K562 (cell line): ENCODE results near the gene MKNK2. TPM values are rescaled to one million over a fixed set of nuclear protein-coding genes. Genes with fewer than 3 reads are reported as not detected.

Source experiments
- CHD4 ChIP-seq: fragments of 200-600 bp; sonication (generic); IDR thresholded peaks from 3 replicates; pipeline ENCODE4 v1.6.1; 2012; ENCODE audit warnings: low read depth, mild to moderate bottlenecking, mixed read lengths, low read length, inconsistent platforms; ENCODE audit not compliant: insufficient read depth, insufficient replicate concordance, poor library complexity, severe bottlenecking
- EP400 ChIP-seq: fragments of 450-650 bp; IDR thresholded peaks from 2 replicates; pipeline ENCODE4 v1.6.1; 2017; ENCODE audit warnings: antibody characterized with exemption, mild to moderate bottlenecking, moderate library complexity
- MNT ChIP-seq, 2 experiments: fragments of 450-650 bp; conservative IDR thresholded peaks; 2 replicates each; pipeline ENCODE4 v1.6.1; 2017; ENCODE audit warnings: mild to moderate bottlenecking in 2 of 2, moderate library complexity in 2 of 2
- NR0B1 ChIP-seq: fragments of 450-650 bp; IDR thresholded peaks from one replicate; pipeline ENCODE4 v1.6.1; 2018; ENCODE audit warnings: mild to moderate bottlenecking, moderate library complexity; ENCODE audit not compliant: partially characterized antibody
- SIRT6 ChIP-seq: IDR thresholded peaks from one replicate; pipeline ENCODE4 v1.6.1; 2012; ENCODE audit warnings: low read depth, mild to moderate bottlenecking, control low read depth, inconsistent platforms, low read length, moderate library complexity
- SP2 ChIP-seq: IDR thresholded peaks from 2 replicates; pipeline ENCODE4 v1.6.1; 2011; ENCODE audit warnings: mild to moderate bottlenecking, low read depth, low read length, moderate library complexity; ENCODE audit not compliant: poor library complexity, severe bottlenecking; ENCODE audit errors: extremely low read depth
- TCFL5 ChIP-seq: fragments of 250-450 bp; sonication (Bioruptor Pico); conservative IDR thresholded peaks from 2 replicates; pipeline ENCODE4 v1.6.1; 2021; ENCODE audit warnings: mild to moderate bottlenecking, moderate library complexity, matching md5 sums
- USF1 ChIP-seq: sonication (generic); formaldehyde crosslinking; IDR thresholded peaks from 2 replicates; pipeline ENCODE4 v1.9.0; 2022; ENCODE audit warnings: mild to moderate bottlenecking, missing genetic modification reagents
- ZBTB49 ChIP-seq: sonication (generic); formaldehyde crosslinking; IDR thresholded peaks from 2 replicates; pipeline ENCODE4 v1.8.0; 2022; ENCODE audit warnings: missing genetic modification reagents, mild to moderate bottlenecking, borderline replicate concordance
- ZBTB7A ChIP-seq: IDR thresholded peaks from 2 replicates; pipeline ENCODE4 v1.6.1; 2011; ENCODE audit warnings: low read depth, mild to moderate bottlenecking, low read length, moderate library complexity, borderline replicate concordance; ENCODE audit not compliant: control insufficient read depth
- ZNF274 ChIP-seq: IDR thresholded peaks from 2 replicates; pipeline ENCODE4 v1.6.1; 2011; ENCODE audit warnings: low read depth, mild to moderate bottlenecking, low read length, moderate library complexity, borderline replicate concordance
- ZNF395 ChIP-seq: fragments of 200-800 bp; sonication (Bioruptor generic); IDR thresholded peaks from 2 replicates; pipeline ENCODE4 v1.6.1; 2017; ENCODE audit warnings: missing genetic modification characterization, missing compliant biosample characterization
- ZNF507 ChIP-seq: conservative IDR thresholded peaks from 2 replicates; pipeline ENCODE4 v1.6.1; 2017; ENCODE audit warnings: missing genetic modification characterization, missing compliant biosample characterization
- ZNF609 ChIP-seq: sonication (generic); formaldehyde crosslinking; IDR thresholded peaks from 2 replicates; pipeline ENCODE4 v1.8.1; 2023; ENCODE audit warnings: missing genetic modification reagents, mild to moderate bottlenecking, borderline replicate concordance
- polyA plus RNA-seq, 8 experiments: library from polyadenylated mRNA; depleted of rRNA in 4 of 8; stranded (reverse) in 5 of 8; unstranded in 3 of 8; fragments of >200 nt; fragmentation: Nextera tagmentation in 2 of 8; fragmentation: Illumina TruSeq in 1 of 8; extraction: Ambion mirVana in 2 of 8; extraction: Trizol in 1 of 8; gene quantifications; 2 replicates each; pipeline versions ENCODE4 v1.2.1 to v1.2.3, GENCODE V29; 2011 to 2014; ENCODE audit warnings: inconsistent platforms in 1 of 8, missing spikeins in 1 of 8
- total RNA-seq, 7 experiments: library from RNA; depleted of rRNA in 6 of 7; stranded (reverse); fragments of >200 nt in 6 of 7; fragmentation: Illumina TruSeq in 2 of 7; extraction: Trizol in 2 of 7; gene quantifications; 2 replicates each; pipeline versions ENCODE4 v1.2.1 to v1.2.3, GENCODE V29; 2011 to 2021; ENCODE audit warnings: low replicate concordance in 1 of 7

MKNK2 gene
- total and polyA plus RNA-seq, 9 of the 15 experiments (the other 6 are each of a cell fraction or from before 2014, with no cell fraction given) = 5.1 to 191 (median 51.9) TPM

- TF ChIP-seq ZNF609 (CRISPR knock-in tag) = no peak
- no peak for TF ChIP-seq ZNF274
- TF ChIP-seq ZBTB49 (CRISPR knock-in tag) = no peak
- TF ChIP-seq SIRT6 = no peak
- no peak for TF ChIP-seq NR0B1
- no peak for TF ChIP-seq MNT (conservative IDR thresholded peaks at IDR 0.05)
- TF ChIP-seq ZBTB7A = peak; percentile 40; the same call in 1 of the 2 replicates
- no peak for TF ChIP-seq TCFL5 (CRISPR knock-in tag)
- no peak for TF ChIP-seq USF1
- TF ChIP-seq ZNF395 (CRISPR knock-in tag) = no peak
- TF ChIP-seq EP400 = no peak
- TF ChIP-seq CHD4 = no peak
- TF ChIP-seq SP2 = no peak
- no peak for TF ChIP-seq ZNF507 (tag)
Measured at GRCh38 chr19:2056837-2057192, 5.8 kb upstream of the MKNK2 start (continued).
